ENCODE data around the gene CTIF. TPM values are rescaled to one million over a fixed set of nuclear protein-coding genes. Genes with fewer than 3 reads are reported as not detected.

Gene CTIF
- total RNA-seq, 1 experiment from 2014 or later, result 5.8 TPM

DNA sequence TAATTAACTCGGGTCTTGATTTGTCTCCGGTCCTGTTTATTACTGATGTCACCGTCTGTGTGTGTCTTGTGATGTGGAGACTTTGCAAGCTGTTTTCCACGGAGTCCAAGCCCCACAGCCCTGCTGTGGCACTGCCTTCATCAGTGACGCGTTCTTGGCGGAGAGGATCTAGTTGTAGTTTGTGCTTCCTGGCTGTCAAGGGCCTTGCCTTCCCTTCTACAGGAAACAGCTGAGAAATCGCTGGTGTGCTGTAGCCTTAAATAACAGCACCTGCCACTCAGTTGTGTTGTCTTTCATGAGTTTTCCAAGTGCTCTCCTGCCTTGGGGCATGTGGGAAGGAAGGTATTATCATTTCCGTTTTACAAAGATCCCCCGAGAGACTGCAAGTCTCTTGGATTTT, 26.3 kb downstream of the CTIF start:
- intact Hi-C loops (cut with micrococcal nuclease), result no loop called here
- ChIA-PET POLR2A (ENCODE audit: unreplicated experiment) (no interaction called here), CTCF (no interaction called here)
- H3K79me2 ChIP-seq (ENCODE audit: low read length), result no peaks in the 10 kb centered on the region
- no TSS peak for BruUV-seq (replicated peaks)
- H2AFZ ChIP-seq (ENCODE audit: low read length), result no peak overlapping the region
- H3F3A ChIP-seq (ENCODE audit: low read length, unreplicated experiment), result no peaks in the 10 kb centered on the region
- DNase-seq, result no peak
- TF ChIP-seq EZH2phosphoT487 (IDR thresholded peaks at IDR 0.05; ENCODE audit: borderline replicate concordance, low read length) (no peak), EZH2 (IDR thresholded peaks at IDR 0.05; ENCODE audit: low read length, unreplicated experiment) (no peak)
- TF ChIP-seq, protein P1, sequence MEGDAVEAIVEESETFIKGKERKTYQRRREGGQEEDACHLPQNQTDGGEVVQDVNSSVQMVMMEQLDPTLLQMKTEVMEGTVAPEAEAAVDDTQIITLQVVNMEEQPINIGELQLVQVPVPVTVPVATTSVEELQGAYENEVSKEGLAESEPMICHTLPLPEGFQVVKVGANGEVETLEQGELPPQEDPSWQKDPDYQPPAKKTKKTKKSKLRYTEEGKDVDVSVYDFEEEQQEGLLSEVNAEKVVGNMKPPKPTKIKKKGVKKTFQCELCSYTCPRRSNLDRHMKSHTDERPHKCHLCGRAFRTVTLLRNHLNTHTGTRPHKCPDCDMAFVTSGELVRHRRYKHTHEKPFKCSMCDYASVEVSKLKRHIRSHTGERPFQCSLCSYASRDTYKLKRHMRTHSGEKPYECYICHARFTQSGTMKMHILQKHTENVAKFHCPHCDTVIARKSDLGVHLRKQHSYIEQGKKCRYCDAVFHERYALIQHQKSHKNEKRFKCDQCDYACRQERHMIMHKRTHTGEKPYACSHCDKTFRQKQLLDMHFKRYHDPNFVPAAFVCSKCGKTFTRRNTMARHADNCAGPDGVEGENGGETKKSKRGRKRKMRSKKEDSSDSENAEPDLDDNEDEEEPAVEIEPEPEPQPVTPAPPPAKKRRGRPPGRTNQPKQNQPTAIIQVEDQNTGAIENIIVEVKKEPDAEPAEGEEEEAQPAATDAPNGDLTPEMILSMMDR (conservative IDR thresholded peaks at IDR 0.05; ENCODE audit: low read depth, low read length), result no peak
- ATAC-seq, result no peak
- H4K20me1 ChIP-seq (ENCODE audit: low read length), result no peaks in the 10 kb centered on the region
- no peaks in the 10 kb centered on the region for H3K9me3 ChIP-seq (ENCODE audit: low read length)
- H3K27ac ChIP-seq (ENCODE audit: low read length), result no peak overlapping the region
- no peak overlapping the region for H3K9ac ChIP-seq (ENCODE audit: low read length)
- H3K4me2 ChIP-seq (ENCODE audit: low read length), result no peak overlapping the region
- H3K36me3 ChIP-seq (ENCODE audit: low read depth, low read length), result no peaks in the 10 kb centered on the region
- no peaks in the 10 kb centered on the region for H3K27me3 ChIP-seq (ENCODE audit: low read length)
- no peak overlapping the region for H3K4me3 ChIP-seq (ENCODE audit: low read length)
- peaks cover 7% of the 10 kb centered on the region; the same call in 1 of the 2 replicates for H3K4me1 ChIP-seq (ENCODE audit: insufficient read depth, low read length)
- no peaks in the 10 kb centered on the region for H3K9me2 ChIP-seq (replicated peaks; ENCODE audit: low read length)

DNA sequence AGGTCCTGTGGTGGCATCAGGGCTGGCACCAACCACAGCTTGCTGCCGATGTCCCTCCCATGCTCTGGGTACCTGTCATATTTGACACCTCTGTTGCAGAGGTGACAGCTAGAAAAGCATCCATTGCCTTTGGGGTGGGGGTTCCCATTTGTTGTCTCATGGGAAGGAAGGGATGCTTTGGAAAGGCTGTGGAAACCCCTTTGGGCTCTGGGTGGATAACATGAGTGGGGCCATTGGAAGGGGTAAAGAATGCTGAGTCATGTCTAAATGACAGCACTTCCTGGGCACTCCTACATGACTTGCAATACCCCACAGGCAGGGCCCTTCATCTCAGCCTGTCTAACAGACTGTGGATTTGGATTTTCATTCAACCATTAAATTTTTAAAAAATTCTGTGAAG, 27.8 kb downstream of the CTIF start:
- TF ChIP-seq, protein P1 (conservative IDR thresholded peaks at IDR 0.05; ENCODE audit: low read depth, low read length), result no peak
- TF ChIP-seq EZH2phosphoT487 (IDR thresholded peaks at IDR 0.05; ENCODE audit: borderline replicate concordance, low read length) (no peak), EZH2 (IDR thresholded peaks at IDR 0.05; ENCODE audit: low read length, unreplicated experiment) (no peak)
- BruUV-seq (replicated peaks), result no TSS peak
- CTCF ChIA-PET, result no interaction called here

DNA sequence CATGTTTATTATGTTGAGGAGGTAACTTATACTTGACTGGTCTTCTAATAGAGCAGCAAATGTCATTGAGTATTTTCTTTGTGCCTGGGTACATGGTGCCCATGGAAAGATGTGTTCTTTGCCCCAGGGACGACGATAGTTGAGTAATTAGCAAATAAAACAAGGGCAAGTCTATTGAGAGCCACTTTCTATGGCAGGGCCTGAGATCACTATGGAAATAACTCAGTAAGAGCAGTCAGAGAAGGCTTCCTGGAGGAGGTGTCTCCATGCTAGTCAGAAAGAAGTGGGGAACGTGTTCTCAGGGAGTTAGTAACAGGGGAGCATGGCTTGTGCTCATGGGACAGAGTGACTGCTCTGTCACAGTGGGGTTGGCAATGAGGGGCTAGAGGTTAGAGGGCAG, 28.6 kb downstream of the CTIF start:
- Histone ChIP-seq H3K27ac (ENCODE audit: low read length) (no peak overlapping the region), H3K27me3 (ENCODE audit: low read length) (no peaks in the 10 kb centered on the region), H3K9ac (ENCODE audit: low read length) (no peak overlapping the region), H3K9me2 (replicated peaks; ENCODE audit: low read length) (no peaks in the 10 kb centered on the region), H3K36me3 (ENCODE audit: low read depth, low read length) (no peaks in the 10 kb centered on the region), H3K9me3 (ENCODE audit: low read length) (no peaks in the 10 kb centered on the region), H3K4me2 (ENCODE audit: low read length) (no peak overlapping the region), H3K4me1 (ENCODE audit: insufficient read depth, low read length) (peaks cover 7% of the 10 kb centered on the region; the same call in 1 of the 2 replicates), H3F3A (ENCODE audit: low read length, unreplicated experiment) (no peaks in the 10 kb centered on the region), H3K79me2 (ENCODE audit: low read length) (no peaks in the 10 kb centered on the region), H3K4me3 (ENCODE audit: low read length) (no peak overlapping the region), H2AFZ (ENCODE audit: low read length) (no peak overlapping the region), H4K20me1 (ENCODE audit: low read length) (no peaks in the 10 kb centered on the region)
- POLR2A ChIA-PET (ENCODE audit: unreplicated experiment), result no interaction called here
- DNase-seq, result no peak
- TF ChIP-seq, protein P1 (conservative IDR thresholded peaks at IDR 0.05; ENCODE audit: low read depth, low read length), result no peak
- TF ChIP-seq EZH2phosphoT487 (IDR thresholded peaks at IDR 0.05; ENCODE audit: borderline replicate concordance, low read length) (no peak), EZH2 (IDR thresholded peaks at IDR 0.05; ENCODE audit: low read length, unreplicated experiment) (no peak)
- BruUV-seq (replicated peaks), result no TSS peak
- intact Hi-C loops (cut with micrococcal nuclease), result no loop called here
- CTCF ChIA-PET, result no interaction called here
- ATAC-seq, result no peak

More for the DNA sequence above, 27.8 kb downstream of the CTIF start:
- DNase-seq (no peak), ATAC-seq (no peak)
- POLR2A ChIA-PET (ENCODE audit: unreplicated experiment), result no interaction called here
- intact Hi-C loops (cut with micrococcal nuclease), result no loop called here
- no peak overlapping the region for H3K4me3 ChIP-seq (ENCODE audit: low read length)
- H3K9me3 ChIP-seq (ENCODE audit: low read length), result no peaks in the 10 kb centered on the region
- no peaks in the 10 kb centered on the region for H3K9me2 ChIP-seq (replicated peaks; ENCODE audit: low read length)
- no peaks in the 10 kb centered on the region for H3K27me3 ChIP-seq (ENCODE audit: low read length)
- H3K27ac ChIP-seq (ENCODE audit: low read length), result no peak overlapping the region
- H3K4me1 ChIP-seq (ENCODE audit: insufficient read depth, low read length), result peaks cover 7% of the 10 kb centered on the region; the same call in 1 of the 2 replicates
- no peaks in the 10 kb centered on the region for H3K79me2 ChIP-seq (ENCODE audit: low read length)
- no peak overlapping the region for H3K9ac ChIP-seq (ENCODE audit: low read length)
- no peaks in the 10 kb centered on the region for H3K36me3 ChIP-seq (ENCODE audit: low read depth, low read length)
- H3F3A ChIP-seq (ENCODE audit: low read length, unreplicated experiment), result no peaks in the 10 kb centered on the region
- H3K4me2 ChIP-seq (ENCODE audit: low read length), result no peak overlapping the region
- no peak overlapping the region for H2AFZ ChIP-seq (ENCODE audit: low read length)
- no peaks in the 10 kb centered on the region for H4K20me1 ChIP-seq (ENCODE audit: low read length)
